Cardiac septum (tissue), 1 donor: ENCODE results near the gene SLC29A3. TPM values are rescaled to one million over a fixed set of nuclear protein-coding genes. Genes with fewer than 3 reads are reported as not detected.

Experiments
- DNase-seq: peaks from one replicate; pipeline ENCODE4 v3.0.0-alpha.2; 2020; ENCODE audit warnings: low spot score
- intact Hi-C: fragments of 100-400 bp; cut with DNase I; formaldehyde crosslinking; loops from one replicate; pipeline ENCODE4 v1.14.0; 2022
- total RNA-seq: library from RNA; stranded (reverse); fragmentation: NEBNext Ultra II Directional; extraction: Animal tissue kit (Norgen Biotek cat#: 25700); gene quantifications from one replicate; pipeline ENCODE4 v1.2.1, GENCODE V29; 2021
- donor health status: DM: no; HTN: no; CAD: no.

SLC29A3 gene
- total RNA-seq, 1 donor from 2014 or later = 1.6 TPM

DNA sequence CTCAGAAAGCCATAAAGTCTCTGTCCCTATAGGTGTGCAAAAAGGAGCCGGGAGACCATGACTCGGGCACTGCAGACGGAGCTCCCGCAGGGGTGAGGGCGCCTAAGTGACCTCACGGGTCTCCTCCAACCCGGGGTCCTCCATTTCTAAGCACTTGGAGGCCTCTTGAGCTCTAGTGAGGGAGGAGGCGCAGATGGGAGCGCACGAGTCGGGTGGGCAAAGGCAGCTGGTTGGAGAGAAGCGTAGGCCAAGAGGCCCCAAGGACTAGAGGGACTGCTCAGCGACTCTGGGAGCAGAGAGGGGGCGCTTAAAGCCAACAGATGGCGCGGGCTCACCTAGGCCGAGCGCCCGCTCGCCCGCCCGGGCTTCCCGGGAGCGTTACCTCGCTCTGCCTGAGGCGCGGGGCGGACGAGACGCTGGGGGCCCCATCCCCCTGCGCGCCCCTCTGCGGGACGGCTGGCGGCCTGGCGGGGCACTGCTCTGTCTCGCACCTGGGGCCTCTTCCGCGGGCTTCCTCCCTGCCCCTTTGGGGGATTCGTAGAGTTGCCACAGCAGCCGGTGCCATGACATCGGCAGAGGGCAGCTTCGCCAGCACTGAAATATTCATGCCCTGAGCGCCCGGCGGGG lies 77.1 kb downstream of the SLC29A3 start:
- DNase-seq = peak; percentile 82
- intact Hi-C loops = loop anchor here (1.0 to 5.0 kb wide), 4 partner anchors 88 to 311 kb away; no protein-coding TSS in a partner anchor

DNA sequence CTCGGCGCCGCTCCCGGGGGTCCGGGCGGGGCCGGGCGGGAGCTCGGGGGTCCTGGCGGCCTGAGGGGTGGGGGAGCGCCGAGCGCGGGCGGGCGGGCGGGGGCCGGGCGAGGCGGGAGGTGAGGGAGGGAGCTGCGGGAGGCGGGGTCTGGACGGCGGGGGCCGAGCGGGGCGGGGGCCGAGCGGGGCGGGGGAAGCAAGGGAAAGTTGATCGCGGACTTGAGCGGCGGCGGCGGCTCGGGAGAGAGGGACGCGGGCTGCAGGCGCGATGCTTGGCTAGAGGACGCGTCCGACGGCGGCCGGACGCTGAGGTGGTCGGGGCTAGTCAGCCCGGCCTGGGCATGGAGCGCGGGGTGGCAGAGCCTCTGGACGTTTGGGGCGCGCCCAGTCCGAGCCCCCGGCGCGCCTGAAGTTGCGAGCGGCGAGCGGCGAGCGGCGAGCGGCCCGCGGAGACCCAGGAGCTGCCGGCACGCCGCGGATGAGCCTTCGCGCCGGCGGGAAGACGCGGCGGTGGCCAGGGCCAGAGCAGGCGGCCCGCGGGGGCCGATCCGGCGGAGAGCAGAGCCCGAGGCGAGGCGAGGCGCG lies 77.7 kb downstream of the SLC29A3 start, which contains the start of gene CDH23:
Gene CDH23, plus strand, starts transcription at position 210 of the 585 bp plus-strand sequence. CDS start 42,912 bp downstream, outside the sequence.
- intact Hi-C loops = loop anchor here (1.0 to 5.0 kb wide), 4 partner anchors 87 to 310 kb away; no protein-coding TSS in a partner anchor

GRCh38 chr10:71397296-71398212 lies 78.5 kb downstream of the SLC29A3 start:
- DNase-seq = no peak
- intact Hi-C loops = loop anchor here (2.0 to 5.0 kb wide), 3 partner anchors 43 to 310 kb away; no protein-coding TSS in a partner anchor

More for the DNA sequence above, 77.7 kb downstream of the SLC29A3 start, which contains the start of gene CDH23:
- no peak for DNase-seq

GRCh38 chr10:71398976-71399375 lies 79.9 kb downstream of the SLC29A3 start:
- no peak for DNase-seq
- intact Hi-C loops = loop anchor here (2.0 to 5.0 kb wide), 2 partner anchors 42 to 308 kb away; no protein-coding TSS in a partner anchor

DNA sequence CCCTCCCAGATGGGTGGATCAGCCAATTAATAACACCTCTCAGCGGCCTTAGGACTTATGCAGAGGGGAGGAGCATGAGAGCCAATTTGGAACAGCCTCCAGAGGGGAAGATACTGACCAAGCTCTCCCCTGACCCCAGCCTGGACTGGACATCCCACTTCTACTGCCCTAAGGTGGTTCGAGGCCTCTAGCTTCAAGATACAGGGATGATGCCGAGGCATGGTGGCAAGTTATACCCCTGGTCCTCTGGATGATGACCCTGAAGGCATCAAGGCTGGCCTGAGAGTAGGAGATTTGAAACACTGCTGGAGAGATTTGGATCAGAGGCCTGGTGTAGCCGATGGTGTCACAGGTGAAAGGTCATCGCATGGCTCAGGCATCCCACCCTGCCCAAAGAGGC lies 80.9 kb downstream of the SLC29A3 start:
- intact Hi-C loops = loop anchor here (2.0 to 5.0 kb wide), 2 partner anchors 41 to 307 kb away; no protein-coding TSS in a partner anchor
- no peak for DNase-seq

- intact Hi-C loops = no loop called here
- DNase-seq = no peak
Observed at GRCh38 chr10:71401056-71401455, 82.0 kb downstream of the SLC29A3 start.

GRCh38 chr10:71402005-71402404 lies 82.9 kb downstream of the SLC29A3 start:
- intact Hi-C loops = no loop called here
- DNase-seq = no peak

GRCh38 chr10:71404503-71405295 lies 85.6 kb downstream of the SLC29A3 start:
- intact Hi-C loops = no loop called here
- no peak for DNase-seq

DNA sequence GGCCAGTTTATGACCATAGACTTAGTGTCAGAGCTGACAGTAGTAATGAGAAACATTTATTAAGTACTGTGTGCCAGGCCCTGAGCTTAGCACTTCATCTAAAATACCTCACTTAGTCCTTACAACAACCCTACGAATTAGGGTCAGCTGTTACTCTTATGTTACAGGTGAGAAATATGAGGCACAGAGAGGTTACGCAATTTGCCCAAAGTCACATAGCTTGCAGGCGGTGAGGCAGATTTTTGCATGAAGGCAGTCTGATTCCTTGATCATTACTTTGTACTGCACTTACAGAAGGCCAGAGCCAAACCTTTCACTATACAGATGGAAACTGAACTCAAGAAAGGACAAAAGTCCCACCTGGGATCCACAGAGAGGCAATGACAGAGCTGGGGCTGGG lies 87.8 kb downstream of the SLC29A3 start:
- no peak for DNase-seq
- intact Hi-C loops = no loop called here

GRCh38 chr10:71408436-71409225 lies 89.6 kb downstream of the SLC29A3 start:
- intact Hi-C loops = no loop called here
- no peak for DNase-seq

DNA sequence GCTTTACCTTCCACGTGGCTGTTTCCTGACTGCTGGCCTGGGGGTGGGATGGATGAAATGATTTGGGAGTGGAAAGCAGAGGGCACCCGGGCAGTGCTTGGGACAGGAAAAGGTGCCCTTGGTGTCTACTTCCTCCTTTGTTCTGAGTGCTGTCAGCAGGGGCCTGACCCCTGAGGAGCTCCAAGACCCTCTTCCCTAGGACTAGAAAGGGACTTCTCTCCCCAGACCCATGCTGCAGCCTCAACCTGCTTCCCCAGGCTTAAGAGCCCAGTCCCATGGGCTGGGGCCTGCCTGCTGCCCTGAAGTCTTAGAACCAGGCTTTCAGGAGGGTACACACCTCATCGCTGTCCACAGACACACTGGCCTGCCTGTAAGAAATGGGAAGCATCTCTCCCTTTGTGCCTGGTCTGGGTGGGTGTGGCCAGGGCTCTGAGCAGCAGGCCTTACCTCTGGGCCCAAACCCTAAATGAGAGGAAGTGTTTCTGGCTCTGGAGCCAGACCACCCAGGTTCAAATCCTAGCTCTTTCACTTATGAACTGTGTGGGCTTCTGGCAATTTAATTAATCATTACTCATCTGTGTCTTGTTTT lies 90.6 kb downstream of the SLC29A3 start:
- no peak for DNase-seq
- intact Hi-C loops = no loop called here

Other genes with a start within 250 kb of the SLC29A3 start
- 22.4 TPM for gene UNC5B, start 106.7 kb upstream of the SLC29A3 start, total RNA-seq
- gene CDH23, start 77.7 kb downstream of the SLC29A3 start, total RNA-seq = 9.3 TPM